ENCODE measurements around the gene FBXO34.

GRCh38 chr14:55274146-55274545 lies 2.9 kb downstream of the FBXO34 start:
- TF ChIP-seq CTCF (conservative IDR thresholded peaks at IDR 0.05; ENCODE audit: low read length) (no peak), EZH2phosphoT487 (IDR thresholded peaks at IDR 0.05; ENCODE audit: borderline replicate concordance, low read depth, low read length) (no peak)
